ENCODE results near the gene RARA. TPM values are rescaled to one million over a fixed set of nuclear protein-coding genes. Genes with fewer than 3 reads are reported as not detected.
"Not testable (repeated sequence)": the region's sequence is repeated elsewhere in the genome, so short reads cannot be mapped to it uniquely, and the experiment has no call there.

RARA gene
- polyA plus RNA-seq, 1 experiment: 6.5 TPM

DNA sequence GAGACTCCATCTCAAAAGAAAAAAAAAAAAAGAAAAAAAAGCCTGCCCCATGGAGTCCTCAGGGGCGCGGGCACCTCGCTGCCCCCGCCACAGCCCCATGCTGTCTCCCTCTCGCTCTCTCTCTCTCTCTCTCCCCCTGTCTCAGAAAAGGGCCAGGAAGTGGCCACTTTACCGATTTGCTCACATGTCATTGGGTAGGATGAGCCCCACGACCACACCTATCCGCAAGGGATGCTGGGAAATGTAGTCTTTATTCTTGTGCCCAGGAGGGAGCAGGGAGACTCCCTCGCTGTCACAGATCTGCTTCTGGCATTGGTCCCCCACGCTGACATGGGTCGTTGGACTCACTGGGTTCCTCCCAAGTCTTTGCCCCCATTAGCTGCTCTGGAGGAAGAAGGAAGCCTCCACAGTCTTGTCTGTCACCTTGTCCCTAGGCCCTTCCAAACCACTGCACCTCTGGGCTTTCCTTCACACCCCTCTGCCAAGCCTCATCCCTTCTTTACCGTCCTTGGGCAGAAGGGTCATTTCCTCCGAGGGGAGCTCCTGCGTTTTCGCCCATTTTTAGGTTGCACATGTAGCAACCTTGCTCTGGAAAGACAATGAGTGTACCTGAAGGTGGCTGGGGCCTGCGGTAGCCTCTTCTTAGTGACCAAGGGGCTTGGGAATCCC lies 62.4 kb downstream of the RARA start:
- H3K4me3 ChIP-seq (ENCODE audit: low read depth, low read length): no peak overlapping the region
- DNase-seq (ENCODE audit: low read depth): no peak
- no peaks in the 10 kb centered on the region for H3K36me3 ChIP-seq (ENCODE audit: control insufficient read depth, insufficient read depth, low read length)
- H3K27me3 ChIP-seq (ENCODE audit: control insufficient read depth, insufficient read depth, low read length): no peaks in the 10 kb centered on the region
- TF ChIP-seq, protein P1, sequence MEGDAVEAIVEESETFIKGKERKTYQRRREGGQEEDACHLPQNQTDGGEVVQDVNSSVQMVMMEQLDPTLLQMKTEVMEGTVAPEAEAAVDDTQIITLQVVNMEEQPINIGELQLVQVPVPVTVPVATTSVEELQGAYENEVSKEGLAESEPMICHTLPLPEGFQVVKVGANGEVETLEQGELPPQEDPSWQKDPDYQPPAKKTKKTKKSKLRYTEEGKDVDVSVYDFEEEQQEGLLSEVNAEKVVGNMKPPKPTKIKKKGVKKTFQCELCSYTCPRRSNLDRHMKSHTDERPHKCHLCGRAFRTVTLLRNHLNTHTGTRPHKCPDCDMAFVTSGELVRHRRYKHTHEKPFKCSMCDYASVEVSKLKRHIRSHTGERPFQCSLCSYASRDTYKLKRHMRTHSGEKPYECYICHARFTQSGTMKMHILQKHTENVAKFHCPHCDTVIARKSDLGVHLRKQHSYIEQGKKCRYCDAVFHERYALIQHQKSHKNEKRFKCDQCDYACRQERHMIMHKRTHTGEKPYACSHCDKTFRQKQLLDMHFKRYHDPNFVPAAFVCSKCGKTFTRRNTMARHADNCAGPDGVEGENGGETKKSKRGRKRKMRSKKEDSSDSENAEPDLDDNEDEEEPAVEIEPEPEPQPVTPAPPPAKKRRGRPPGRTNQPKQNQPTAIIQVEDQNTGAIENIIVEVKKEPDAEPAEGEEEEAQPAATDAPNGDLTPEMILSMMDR (IDR thresholded peaks at IDR 0.05; ENCODE audit: insufficient read depth, low read depth, low read length): no peak
- ChIA-PET POLR2A (no interaction called here), CTCF (interaction anchor here (1.0 kb wide), 2 partner anchors 9 to 10 kb away, joined by 3 read pairs; no protein-coding TSS in a partner anchor)

DNA sequence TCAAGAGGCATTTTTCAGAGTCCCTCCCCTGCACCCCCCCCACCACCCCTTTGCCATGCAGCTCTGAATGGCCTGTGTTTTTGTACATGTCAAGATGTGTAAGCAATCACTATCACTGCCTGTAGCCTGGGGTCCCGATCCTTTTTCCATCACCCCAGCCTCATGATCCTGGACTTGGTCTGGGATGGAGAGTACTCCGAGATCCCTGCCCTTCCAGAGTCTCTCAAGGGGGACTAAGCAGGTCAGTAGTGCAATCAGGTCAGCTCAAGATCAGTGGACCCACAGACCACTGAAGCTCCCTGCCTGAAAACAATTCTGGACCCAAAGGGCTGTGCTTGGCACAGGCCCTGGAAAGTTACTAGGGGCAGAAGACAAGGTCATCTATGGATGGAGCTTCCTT lies 63.1 kb downstream of the RARA start:
- TF ChIP-seq, protein P1 (IDR thresholded peaks at IDR 0.05; ENCODE audit: insufficient read depth, low read depth, low read length): no peak
- CTCF ChIA-PET: interaction anchor here (1.0 to 1.1 kb wide), 3 partner anchors 9 to 17 kb away, joined by 3 to 5 read pairs (median 3); no protein-coding TSS in a partner anchor
- no peak overlapping the region for H3K4me3 ChIP-seq (ENCODE audit: low read depth, low read length)
- no peaks in the 10 kb centered on the region for H3K36me3 ChIP-seq (ENCODE audit: control insufficient read depth, insufficient read depth, low read length)
- H3K27me3 ChIP-seq (ENCODE audit: control insufficient read depth, insufficient read depth, low read length): no peaks in the 10 kb centered on the region
- DNase-seq (ENCODE audit: low read depth): no peak
- POLR2A ChIA-PET: no interaction called here

DNA sequence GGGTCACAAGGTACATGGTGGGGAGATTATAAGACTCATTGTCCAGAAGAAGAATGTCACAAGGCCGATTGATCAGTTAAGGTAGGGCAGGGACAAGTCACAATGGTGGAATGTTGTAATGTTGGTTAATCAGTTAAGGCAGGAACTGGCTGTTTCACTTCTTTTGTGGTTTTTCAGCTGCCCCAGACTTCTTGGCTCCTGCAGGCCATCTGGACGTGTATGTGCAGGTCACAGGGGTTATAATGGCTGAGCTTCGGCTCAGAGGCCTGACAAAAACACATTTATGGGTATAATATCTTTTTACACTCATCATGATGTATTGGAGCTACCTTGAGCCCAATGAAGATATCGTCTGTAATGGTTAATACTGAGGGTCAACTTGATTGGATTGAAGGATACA lies 63.7 kb downstream of the RARA start:
- DNase-seq (ENCODE audit: low read depth); H3K36me3 ChIP-seq (ENCODE audit: control insufficient read depth, insufficient read depth, low read length); H3K27me3 ChIP-seq (ENCODE audit: control insufficient read depth, insufficient read depth, low read length); POLR2A ChIA-PET; H3K4me3 ChIP-seq (ENCODE audit: low read depth, low read length): not testable (repeated sequence)
- CTCF ChIA-PET: interaction anchor here (1.0 to 1.4 kb wide), 4 partner anchors 10 to 103 kb away, joined by 3 to 5 read pairs (median 3); no protein-coding TSS in a partner anchor

DNA sequence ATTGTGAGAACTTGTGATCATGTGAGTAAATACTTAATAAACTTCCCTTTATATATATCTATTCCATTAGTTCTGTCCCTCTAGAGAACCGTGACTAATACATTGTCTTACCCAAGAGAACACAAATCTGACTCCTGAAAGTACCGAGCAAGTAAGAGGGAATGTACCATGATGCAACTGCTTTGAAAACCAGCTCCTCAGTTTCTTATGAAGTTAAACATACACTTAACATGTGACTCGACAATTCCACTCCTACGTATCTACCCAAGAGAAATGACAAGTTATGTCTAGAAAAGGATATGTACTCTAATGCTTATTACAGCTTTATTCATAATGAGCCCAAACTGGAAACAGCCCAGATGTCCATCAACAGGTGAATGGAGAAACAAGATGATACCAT lies 64.3 kb downstream of the RARA start:
- ChIA-PET POLR2A (no interaction called here), CTCF (interaction anchor here (0.6 to 1.4 kb wide), 4 partner anchors 19 to 242 kb away, joined by 3 to 5 read pairs (median 3); no protein-coding TSS in a partner anchor)
- no peak for DNase-seq (ENCODE audit: low read depth)
- Histone ChIP-seq H3K27me3 (ENCODE audit: control insufficient read depth, insufficient read depth, low read length) (no peaks in the 10 kb centered on the region), H3K36me3 (ENCODE audit: control insufficient read depth, insufficient read depth, low read length) (no peaks in the 10 kb centered on the region), H3K4me3 (ENCODE audit: low read depth, low read length) (no peak overlapping the region)
- TF ChIP-seq, protein P1 (IDR thresholded peaks at IDR 0.05; ENCODE audit: insufficient read depth, low read depth, low read length): no peak

DNA sequence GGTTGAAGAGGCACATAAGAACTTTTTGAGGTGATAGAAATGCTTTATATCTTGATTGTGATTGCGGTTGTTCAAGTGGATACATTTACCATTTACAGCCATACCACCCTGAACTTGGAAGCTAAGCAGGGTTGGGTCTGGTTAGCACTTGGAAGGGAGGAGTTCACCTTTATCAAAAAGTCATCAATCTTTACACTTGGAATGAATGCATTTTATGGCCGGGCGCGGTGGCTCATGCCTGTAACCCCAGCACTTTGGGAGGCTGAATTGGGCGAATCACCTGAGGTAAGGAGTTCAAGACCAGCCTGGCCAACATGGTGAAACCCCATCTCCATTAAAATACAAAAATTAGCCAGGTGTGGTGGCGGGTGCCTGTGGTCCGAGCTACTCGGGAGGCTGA lies 65.0 kb downstream of the RARA start:
- Histone ChIP-seq H3K36me3 (ENCODE audit: control insufficient read depth, insufficient read depth, low read length) (no peaks in the 10 kb centered on the region), H3K4me3 (ENCODE audit: low read depth, low read length) (no peak overlapping the region), H3K27me3 (ENCODE audit: control insufficient read depth, insufficient read depth, low read length) (no peaks in the 10 kb centered on the region)
- DNase-seq (ENCODE audit: low read depth): no peak
- TF ChIP-seq, protein P1 (IDR thresholded peaks at IDR 0.05; ENCODE audit: insufficient read depth, low read depth, low read length): no peak
- CTCF ChIA-PET: interaction anchor here (1.0 to 2.1 kb wide), 3 partner anchors 11 to 102 kb away, joined by 3 to 6 read pairs (median 3); no protein-coding TSS in a partner anchor
- POLR2A ChIA-PET: interaction anchor here (0.6 kb wide), 1 partner anchor 197 kb away, joined by 3 read pairs; no protein-coding TSS in a partner anchor
